Testis (tissue), 3 donors: Measurements from ENCODE around the gene CHD5. TPM values are rescaled to one million over a fixed set of nuclear protein-coding genes. Genes with fewer than 3 reads are reported as not detected.
"Not testable (repeated sequence)": the region's sequence is repeated elsewhere in the genome, so short reads cannot be mapped to it uniquely, and the experiment has no call there.

Source experiments
- DNase-seq: peaks from one replicate; pipeline ENCODE4 v3.0.0-alpha.2; 2019
- H3K27ac ChIP-seq, 2 donors: fragments of 200-600 bp; sonication (generic); one replicate each; pipeline ENCODE4 v1.5.1; 2019
- H3K27me3 ChIP-seq: fragments of 200-600 bp; sonication (generic); one replicate; pipeline ENCODE4 v1.5.1; 2019
- H3K36me3 ChIP-seq: fragments of 200-600 bp; sonication (generic); one replicate; pipeline ENCODE4 v1.5.1; 2017; ENCODE audit warnings: low read depth; ENCODE audit errors: missing control alignments
- H3K4me1 ChIP-seq: fragments of 200-600 bp; sonication (generic); one replicate; pipeline ENCODE4 v1.5.1; 2019
- H3K4me3 ChIP-seq, 2 donors: fragments of 200-600 bp; sonication (generic); one replicate each; pipeline ENCODE4 v1.5.1; 2017 to 2019
- H3K9me3 ChIP-seq: fragments of 200-600 bp; sonication (generic); one replicate; pipeline ENCODE4 v1.5.1; 2017
- CTCF ChIP-seq, 3 experiments: fragments of 450-650 bp in 2 of 3; fragments of 200-600 bp in 1 of 3; sonication (generic) in 1 of 3; IDR thresholded peaks; one replicate each; pipeline ENCODE4 v1.5.1; 2016 to 2019; ENCODE audit warnings: antibody characterized with exemption in 3 of 3, mild to moderate bottlenecking in 2 of 3, moderate library complexity in 1 of 3
- POLR2A ChIP-seq: fragments of 450-650 bp; IDR thresholded peaks from one replicate; pipeline ENCODE4 v1.6.1; 2017; ENCODE audit warnings: antibody characterized with exemption, mild to moderate bottlenecking, moderate library complexity
- WGBS, 2 donors: methylation state at CpG; one replicate each; pipeline ENCODE4 v1.1.5; 2018; 5-methylcytosine and 5-hydroxymethylcytosine counted together
- intact Hi-C: fragments of 100-400 bp; cut with DNase I; formaldehyde crosslinking; loops from one replicate; pipeline ENCODE4 v1.15.1; 2023; ENCODE audit warnings: low total_unique reads
- polyA plus RNA-seq: library from polyadenylated mRNA; stranded (reverse); fragments of 350-450 nt; fragmentation: Illumina TruSeq; extraction: RNeasy Lipid Tissue Mini Kit (QIAGEN cat#74804); gene quantifications from one replicate; pipeline ENCODE4 v1.2.3, GENCODE V29; 2014; ENCODE audit warnings: low read depth, low replicate concordance; ENCODE audit not compliant: insufficient read depth
- total RNA-seq, 2 donors: library from RNA; depleted of rRNA; stranded (reverse); fragments of >200 nt; gene quantifications; one replicate each; pipeline ENCODE4 v1.2.3, GENCODE V29; 2016

Gene CHD5
- total and polyA plus RNA-seq, 3 donors from 2014 or later = 42.1 to 67.5 (median 63.1) TPM

- DNase-seq = no peak
- no peaks in the 10 kb centered on the region for H3K36me3 ChIP-seq
- TF ChIP-seq POLR2A = no peak
- no peaks in the 10 kb centered on the region for H3K27me3 ChIP-seq
- no peak overlapping the region for H3K4me3 ChIP-seq
- 74 to 79% methylated on average over 11 to 12 of the region's 12 CpGs for WGBS, 2 donors
- no peaks in the 10 kb centered on the region for H3K4me1 ChIP-seq
- no peaks in the 10 kb centered on the region for H3K9me3 ChIP-seq
- no peak overlapping the region for H3K27ac ChIP-seq
- intact Hi-C loops = no loop called here
Measured at GRCh38 chr1:6080469-6080868, 99.7 kb downstream of the CHD5 start.

GRCh38 chr1:6077919-6078318 is 102.2 kb downstream of the CHD5 start:
- Histone ChIP-seq H3K4me1 (no peaks in the 10 kb centered on the region), H3K36me3 (no peaks in the 10 kb centered on the region), H3K4me3 (no peak overlapping the region), H3K9me3 (no peaks in the 10 kb centered on the region), H3K27me3 (no peaks in the 10 kb centered on the region), H3K27ac (no peak overlapping the region)
- DNase-seq = no peak
- intact Hi-C loops = no loop called here
- WGBS, 2 donors = 97% methylated on average over 16 of the region's 16 CpGs
- TF ChIP-seq CTCF (IDR thresholded peaks at IDR 0.05) = no peak
- TF ChIP-seq POLR2A = no peak

DNA sequence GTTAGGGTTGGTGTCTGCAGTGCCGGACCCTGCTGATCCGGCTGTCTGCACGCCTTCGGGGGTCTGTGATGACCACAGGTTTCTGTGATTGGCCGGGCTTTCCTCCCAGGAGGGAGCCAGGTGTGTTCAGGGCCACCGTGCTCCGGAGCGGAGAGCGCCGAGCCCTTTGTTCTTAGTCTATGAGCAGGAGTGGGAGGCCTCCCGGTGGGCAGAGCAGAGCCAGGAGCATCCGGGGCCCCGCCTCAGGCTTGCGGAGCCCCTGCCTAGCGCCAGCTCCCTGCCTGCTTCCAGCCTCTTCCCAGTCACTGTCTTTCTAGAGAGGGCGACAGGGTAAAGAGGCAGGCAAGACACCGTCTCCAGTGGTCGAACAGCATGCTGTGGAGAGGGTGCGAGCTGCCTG is 102.6 kb downstream of the CHD5 start:
- 92 to 93% methylated on average over 12 to 18 of the region's 19 CpGs for WGBS, 2 donors
- Histone ChIP-seq H3K27ac (no peak overlapping the region), H3K27me3 (no peaks in the 10 kb centered on the region), H3K36me3 (no peaks in the 10 kb centered on the region), H3K4me3 (no peak overlapping the region), H3K4me1 (no peaks in the 10 kb centered on the region), H3K9me3 (no peaks in the 10 kb centered on the region)
- intact Hi-C loops = no loop called here
- no peak for TF ChIP-seq CTCF (IDR thresholded peaks at IDR 0.05)
- TF ChIP-seq POLR2A = no peak
- no peak for DNase-seq

DNA sequence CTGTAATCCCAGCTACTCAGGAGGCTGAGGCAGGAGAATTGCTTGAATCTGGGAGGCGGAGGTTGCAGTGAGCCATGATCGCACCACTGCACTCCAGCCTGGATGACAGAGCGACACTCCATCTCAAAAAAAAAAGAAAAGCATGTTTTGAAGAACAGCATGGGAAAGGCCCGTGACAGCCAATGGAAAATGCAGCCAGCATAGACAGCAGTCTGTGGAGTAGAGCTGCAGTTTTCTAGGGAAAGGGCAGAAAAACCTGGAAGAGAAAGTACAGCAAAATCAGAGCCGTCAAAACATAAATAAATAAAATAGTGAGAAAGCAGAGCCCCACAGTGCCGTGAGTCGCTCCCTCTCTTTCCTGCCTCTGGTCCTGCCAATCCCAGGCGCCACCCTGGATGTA is 103.1 kb downstream of the CHD5 start:
- H3K4me3 ChIP-seq, H3K27ac ChIP-seq, H3K27me3 ChIP-seq, DNase-seq, intact Hi-C loops, H3K4me1 ChIP-seq, H3K9me3 ChIP-seq, H3K36me3 ChIP-seq: not testable (repeated sequence)
- 91 to 96% methylated on average over 8 of the region's 8 CpGs for WGBS, 2 donors

- H3K27me3 ChIP-seq = no peaks in the 10 kb centered on the region
- WGBS, 2 donors = 92 to 96% methylated on average over 3 of the region's 3 CpGs
- H3K27ac ChIP-seq = no peak overlapping the region
- DNase-seq = no peak
- H3K9me3 ChIP-seq = no peaks in the 10 kb centered on the region
- intact Hi-C loops = no loop called here
- no peak overlapping the region for H3K4me3 ChIP-seq
- no peaks in the 10 kb centered on the region for H3K4me1 ChIP-seq
- TF ChIP-seq POLR2A (no peak), CTCF (IDR thresholded peaks at IDR 0.05) (no peak)
- H3K36me3 ChIP-seq = no peaks in the 10 kb centered on the region
Measured at GRCh38 chr1:6075748-6076147, 104.4 kb downstream of the CHD5 start.

- Histone ChIP-seq H3K27ac (no peak overlapping the region), H3K27me3 (no peaks in the 10 kb centered on the region), H3K9me3 (no peaks in the 10 kb centered on the region), H3K4me3 (no peak overlapping the region), H3K4me1 (no peaks in the 10 kb centered on the region), H3K36me3 (no peaks in the 10 kb centered on the region)
- TF ChIP-seq CTCF (IDR thresholded peaks at IDR 0.05) = no peak
- no peak for TF ChIP-seq POLR2A
- DNase-seq = no peak
- 96 to 97% methylated on average over 21 of the region's 21 CpGs for WGBS, 2 donors
- intact Hi-C loops = no loop called here
Measured at GRCh38 chr1:6074192-6074901, 105.8 kb downstream of the CHD5 start.
